ENCODE measurements around the gene USP26.

USP26 gene

DNA sequence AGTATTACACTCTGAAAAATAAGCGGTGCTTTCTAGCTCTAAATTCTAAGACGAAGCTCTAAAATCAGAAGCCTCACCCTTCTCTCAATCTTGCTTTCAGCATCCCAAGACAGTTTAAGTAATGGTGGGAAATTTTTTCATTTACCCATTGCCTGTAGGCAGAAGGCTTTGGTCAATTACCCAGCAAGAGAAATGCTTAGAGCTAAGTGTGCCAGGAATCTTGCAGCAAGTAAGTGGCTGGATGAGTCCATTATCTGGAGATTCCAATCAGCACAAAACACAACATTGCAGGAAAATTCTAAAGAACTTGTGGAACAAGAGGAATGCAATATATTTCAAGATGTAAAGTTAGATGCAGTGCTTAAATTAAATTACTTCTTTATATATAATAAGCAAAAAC, 28.4 kb downstream of the USP26 start:
- no peak overlapping the region for H3K4me3 ChIP-seq (ENCODE audit: low read depth, low read length)
- TF ChIP-seq, protein P1, sequence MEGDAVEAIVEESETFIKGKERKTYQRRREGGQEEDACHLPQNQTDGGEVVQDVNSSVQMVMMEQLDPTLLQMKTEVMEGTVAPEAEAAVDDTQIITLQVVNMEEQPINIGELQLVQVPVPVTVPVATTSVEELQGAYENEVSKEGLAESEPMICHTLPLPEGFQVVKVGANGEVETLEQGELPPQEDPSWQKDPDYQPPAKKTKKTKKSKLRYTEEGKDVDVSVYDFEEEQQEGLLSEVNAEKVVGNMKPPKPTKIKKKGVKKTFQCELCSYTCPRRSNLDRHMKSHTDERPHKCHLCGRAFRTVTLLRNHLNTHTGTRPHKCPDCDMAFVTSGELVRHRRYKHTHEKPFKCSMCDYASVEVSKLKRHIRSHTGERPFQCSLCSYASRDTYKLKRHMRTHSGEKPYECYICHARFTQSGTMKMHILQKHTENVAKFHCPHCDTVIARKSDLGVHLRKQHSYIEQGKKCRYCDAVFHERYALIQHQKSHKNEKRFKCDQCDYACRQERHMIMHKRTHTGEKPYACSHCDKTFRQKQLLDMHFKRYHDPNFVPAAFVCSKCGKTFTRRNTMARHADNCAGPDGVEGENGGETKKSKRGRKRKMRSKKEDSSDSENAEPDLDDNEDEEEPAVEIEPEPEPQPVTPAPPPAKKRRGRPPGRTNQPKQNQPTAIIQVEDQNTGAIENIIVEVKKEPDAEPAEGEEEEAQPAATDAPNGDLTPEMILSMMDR (IDR thresholded peaks at IDR 0.05; ENCODE audit: low read depth, low read length) = no peak
- no peaks in the 10 kb centered on the region for H3K36me3 ChIP-seq
- H3K27me3 ChIP-seq (ENCODE audit: insufficient read depth, low read depth, severe bottlenecking) = peaks cover 35% of the 10 kb centered on the region
- no peak for DNase-seq
- H3K27ac ChIP-seq = no peak overlapping the region
- H3K9me3 ChIP-seq (ENCODE audit: severe bottlenecking) = no peaks in the 10 kb centered on the region

DNA sequence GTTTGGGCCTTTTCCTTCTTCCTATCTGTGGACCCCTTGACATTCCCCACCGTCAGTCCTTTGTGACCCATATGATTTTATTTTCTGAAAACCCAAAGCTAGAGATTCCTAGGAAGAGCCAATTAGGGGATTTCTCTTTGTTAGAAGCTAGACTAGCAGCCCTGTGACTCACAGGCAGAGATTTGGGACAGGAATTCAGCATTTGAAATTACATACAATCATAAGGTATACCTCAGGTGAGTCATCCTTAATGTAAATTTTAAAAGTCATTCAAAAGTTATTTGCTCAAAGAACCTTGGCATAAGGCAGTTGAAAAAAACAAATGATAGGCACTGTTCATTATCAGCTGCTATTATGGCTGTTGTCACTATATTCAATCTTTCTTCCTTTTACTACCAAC, 40.6 kb downstream of the USP26 start:
- Histone ChIP-seq H3K27ac (no peak overlapping the region), H3K4me3 (ENCODE audit: low read depth, low read length) (no peak overlapping the region), H3K36me3 (no peaks in the 10 kb centered on the region), H3K27me3 (ENCODE audit: insufficient read depth, low read depth, severe bottlenecking) (peaks cover 21% of the 10 kb centered on the region), H3K9me3 (ENCODE audit: severe bottlenecking) (no peaks in the 10 kb centered on the region)
- DNase-seq = no peak
- TF ChIP-seq, protein P1 (IDR thresholded peaks at IDR 0.05; ENCODE audit: low read depth, low read length) = no peak

DNA sequence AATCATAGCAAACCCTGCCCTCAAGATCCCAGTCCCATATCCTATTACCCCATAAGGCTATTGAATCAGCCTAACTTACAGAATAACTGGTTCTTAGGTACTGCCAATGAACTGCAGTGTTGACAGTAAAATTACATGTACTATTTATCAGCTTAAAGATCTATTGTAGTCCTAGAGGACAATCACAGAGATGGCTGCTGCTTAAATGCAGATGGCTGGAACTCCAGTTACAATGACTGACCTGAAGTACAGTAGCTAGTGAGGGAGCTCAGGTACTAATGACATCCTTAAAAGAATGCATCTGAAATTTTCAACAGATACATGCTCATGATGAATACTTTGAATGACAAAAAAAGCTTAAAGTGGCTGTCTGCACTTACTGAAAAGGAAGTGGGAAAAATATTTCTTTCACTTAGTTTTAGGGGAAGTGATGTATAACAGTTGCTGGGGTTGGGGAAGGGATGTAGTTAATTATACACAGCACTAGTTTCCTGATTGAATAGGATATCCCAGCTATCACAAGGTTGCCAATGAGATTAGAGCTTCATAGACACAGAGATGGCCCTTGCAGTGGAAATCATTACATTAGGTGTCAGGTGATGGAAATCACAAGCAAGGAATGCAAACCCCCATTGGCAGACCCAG, 42.0 kb downstream of the USP26 start:
- H3K27ac ChIP-seq = no peak overlapping the region
- DNase-seq = no peak
- H3K36me3 ChIP-seq = no peaks in the 10 kb centered on the region
- TF ChIP-seq, protein P1 (IDR thresholded peaks at IDR 0.05; ENCODE audit: low read depth, low read length) = no peak
- peaks cover 25% of the 10 kb centered on the region for H3K27me3 ChIP-seq (ENCODE audit: insufficient read depth, low read depth, severe bottlenecking)
- H3K9me3 ChIP-seq (ENCODE audit: severe bottlenecking) = no peaks in the 10 kb centered on the region
- H3K4me3 ChIP-seq (ENCODE audit: low read depth, low read length) = no peak overlapping the region

DNA sequence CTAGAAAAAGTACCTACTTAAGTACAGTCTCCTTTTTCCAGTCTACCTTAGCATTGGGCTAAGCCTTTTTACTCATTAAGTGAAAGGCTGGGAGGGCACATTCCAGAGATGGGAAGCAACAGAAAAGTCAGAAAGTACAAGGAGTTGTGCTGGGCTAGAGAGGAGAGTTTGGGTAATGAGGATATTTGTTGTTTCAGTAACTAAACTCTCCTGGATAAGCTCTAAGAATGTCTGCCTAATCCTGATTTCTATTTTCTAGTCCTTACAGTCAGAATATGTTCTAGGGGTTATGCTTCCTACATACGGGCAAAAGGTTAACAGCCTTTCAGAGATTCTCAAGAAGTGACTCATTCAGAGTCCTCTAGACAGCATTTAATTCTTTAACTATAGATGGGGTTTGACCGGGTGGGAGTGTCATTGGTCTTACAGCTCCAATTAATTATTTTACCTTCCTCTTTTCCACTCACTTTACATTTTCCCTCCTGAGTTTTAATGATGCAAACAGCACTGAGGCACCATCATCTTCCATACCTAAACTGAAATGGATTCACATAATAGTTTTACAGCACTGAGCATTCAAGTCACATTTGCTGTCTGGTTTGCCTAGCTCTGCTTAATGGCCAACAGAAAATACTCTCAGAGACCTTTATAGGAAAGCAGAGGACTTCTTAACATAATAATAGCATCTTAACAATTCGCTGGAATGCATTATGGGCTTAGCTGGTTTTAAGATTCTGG, 42.9 kb downstream of the USP26 start:
- DNase-seq = no peak
- no peaks in the 10 kb centered on the region for H3K9me3 ChIP-seq (ENCODE audit: severe bottlenecking)
- no peak overlapping the region for H3K4me3 ChIP-seq (ENCODE audit: low read depth, low read length)
- H3K27me3 ChIP-seq (ENCODE audit: insufficient read depth, low read depth, severe bottlenecking) = peaks cover 27% of the 10 kb centered on the region
- TF ChIP-seq, protein P1 (IDR thresholded peaks at IDR 0.05; ENCODE audit: low read depth, low read length) = no peak
- H3K36me3 ChIP-seq = no peaks in the 10 kb centered on the region
- no peak overlapping the region for H3K27ac ChIP-seq

DNA sequence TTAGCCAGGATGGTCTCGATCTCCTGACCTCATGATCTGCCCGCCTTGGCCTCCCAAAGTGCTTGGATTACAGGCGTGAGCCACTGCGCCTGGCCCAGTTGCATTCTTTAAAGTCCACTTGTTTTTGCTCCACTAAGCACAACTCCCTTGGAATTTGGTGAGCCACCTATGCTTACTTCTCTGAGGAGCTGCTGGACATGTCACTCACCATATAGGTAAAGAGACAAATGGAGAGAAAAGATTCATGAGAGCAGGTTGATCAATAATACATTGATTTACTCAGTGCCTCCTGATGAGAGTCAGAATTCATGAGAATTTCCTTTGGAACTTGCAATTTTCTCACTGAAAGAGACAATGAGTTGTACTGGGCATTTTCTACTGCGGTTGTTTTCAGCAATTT, 48.2 kb downstream of the USP26 start:
- no peak overlapping the region for H3K27ac ChIP-seq
- no peaks in the 10 kb centered on the region for H3K36me3 ChIP-seq
- TF ChIP-seq, protein P1 (IDR thresholded peaks at IDR 0.05; ENCODE audit: low read depth, low read length) = no peak
- DNase-seq = no peak
- peaks cover 46% of the 10 kb centered on the region for H3K27me3 ChIP-seq (ENCODE audit: insufficient read depth, low read depth, severe bottlenecking)
- no peaks in the 10 kb centered on the region for H3K9me3 ChIP-seq (ENCODE audit: severe bottlenecking)
- H3K4me3 ChIP-seq (ENCODE audit: low read depth, low read length) = no peak overlapping the region
